Measurements from ENCODE around the gene DPF3.
A peak's percentile ranks its signal among the peaks of the same experiment; 100 is the strongest.

The DPF3 gene

DNA sequence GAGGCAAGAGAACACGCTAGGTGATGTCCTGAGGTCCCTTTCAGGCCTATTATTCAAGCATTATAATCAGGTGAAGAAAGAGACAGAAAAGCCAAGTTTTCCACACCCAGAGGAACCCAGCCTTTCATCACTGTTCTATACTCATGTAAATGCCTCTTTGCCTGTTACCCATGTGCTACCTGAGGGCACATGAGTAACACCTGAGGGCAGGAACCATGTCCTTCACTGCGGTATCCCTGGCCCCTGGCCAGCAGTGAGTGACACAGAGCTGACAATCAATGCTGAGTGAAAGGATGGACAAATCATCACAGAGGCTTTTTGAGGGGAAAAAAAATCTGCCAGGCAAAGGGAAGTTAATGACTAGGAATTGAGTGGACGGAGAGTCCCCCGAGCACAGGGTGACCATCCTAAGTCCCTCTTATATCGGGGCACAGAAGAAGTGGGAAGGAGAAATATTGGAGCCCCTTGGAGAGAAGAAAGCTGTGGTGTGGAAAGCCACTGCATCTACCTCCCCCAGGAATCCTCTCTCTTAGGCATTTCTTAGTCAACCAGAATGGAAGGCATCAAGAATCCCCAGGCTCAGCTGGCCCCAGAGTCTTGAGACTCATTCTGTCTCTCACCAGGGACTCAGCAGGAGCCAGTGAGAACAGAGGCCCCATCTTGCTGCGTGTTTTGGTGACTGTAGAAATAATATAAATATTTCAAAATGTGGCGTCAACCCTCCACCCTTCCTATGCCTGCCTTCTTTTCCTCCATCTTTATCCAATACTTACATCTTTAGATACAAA, 212.9 kb downstream of the DPF3 start:
- DNase-seq (ENCODE audit: low spot score), result no peak

DNA sequence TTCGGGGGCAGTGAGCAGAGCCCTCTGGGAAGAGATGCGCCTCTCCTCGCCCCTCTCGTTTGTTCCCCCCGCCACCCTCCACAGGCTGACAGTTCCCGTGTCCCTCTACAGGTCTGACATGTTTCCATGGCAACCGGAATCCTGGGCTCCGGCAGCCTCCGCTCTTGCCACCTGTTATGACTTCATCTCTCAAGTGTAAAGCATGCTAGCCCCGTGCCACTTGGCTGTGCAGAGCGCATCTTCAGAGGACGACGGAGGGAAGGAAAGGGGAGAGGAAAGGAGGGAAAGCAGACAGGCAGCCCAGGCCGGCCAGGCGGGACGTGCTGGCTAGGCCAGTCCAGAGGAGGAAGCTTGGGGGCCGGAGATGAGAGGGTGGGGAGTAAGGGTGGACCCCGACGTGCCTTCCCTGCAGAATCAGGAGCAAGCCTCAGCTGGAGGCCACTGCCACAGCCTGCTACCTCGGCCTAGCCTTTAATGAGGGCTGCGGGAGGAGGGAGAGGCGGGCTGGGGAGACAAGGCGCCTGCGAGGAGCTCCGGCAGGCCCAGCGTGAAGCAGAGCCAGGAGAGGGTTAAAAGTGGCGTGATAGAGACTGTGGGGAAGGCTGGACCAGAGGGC, 214.3 kb downstream of the DPF3 start:
- no peak for DNase-seq (ENCODE audit: low spot score)

DNA sequence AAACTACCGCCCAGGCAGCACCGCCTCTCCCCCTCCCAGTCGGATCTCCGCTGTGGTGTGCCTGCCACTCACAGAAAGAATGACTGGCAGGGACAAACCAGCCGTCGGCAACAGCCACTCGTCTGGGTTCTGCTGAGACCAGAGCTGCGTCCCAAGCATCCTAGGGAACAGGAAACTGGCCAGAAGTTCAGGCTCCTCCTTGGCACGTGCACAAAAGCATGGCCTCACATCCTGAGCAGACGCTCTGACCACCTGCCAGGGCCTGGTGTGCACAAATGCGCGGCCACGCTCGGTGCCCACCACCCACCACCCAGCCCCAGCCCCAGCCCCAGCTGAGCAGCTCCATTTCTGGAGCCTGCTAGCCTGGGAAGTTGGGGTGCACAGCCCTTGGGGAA, 214.8 kb downstream of the DPF3 start:
- no peak for DNase-seq (ENCODE audit: low spot score)

DNA sequence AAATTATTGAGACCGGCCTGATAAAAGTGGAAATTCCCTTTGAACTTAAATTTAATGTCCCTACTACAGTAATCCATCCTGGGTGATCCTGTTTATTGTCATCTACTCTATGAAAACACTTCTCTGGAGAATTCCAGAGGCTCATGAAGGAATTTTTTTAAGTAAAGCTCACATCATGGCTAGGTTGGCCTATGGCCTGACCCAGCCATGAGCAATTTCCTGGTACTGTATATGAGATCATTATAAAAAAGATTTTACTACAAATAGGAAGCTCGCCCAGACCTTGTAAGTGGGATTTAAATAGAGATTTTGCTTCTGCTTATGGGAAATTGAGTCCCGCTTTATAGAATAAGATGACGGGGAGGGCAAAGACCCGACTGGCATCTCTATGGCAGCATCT, 215.5 kb downstream of the DPF3 start:
- no peak for DNase-seq (ENCODE audit: low spot score)

DNA sequence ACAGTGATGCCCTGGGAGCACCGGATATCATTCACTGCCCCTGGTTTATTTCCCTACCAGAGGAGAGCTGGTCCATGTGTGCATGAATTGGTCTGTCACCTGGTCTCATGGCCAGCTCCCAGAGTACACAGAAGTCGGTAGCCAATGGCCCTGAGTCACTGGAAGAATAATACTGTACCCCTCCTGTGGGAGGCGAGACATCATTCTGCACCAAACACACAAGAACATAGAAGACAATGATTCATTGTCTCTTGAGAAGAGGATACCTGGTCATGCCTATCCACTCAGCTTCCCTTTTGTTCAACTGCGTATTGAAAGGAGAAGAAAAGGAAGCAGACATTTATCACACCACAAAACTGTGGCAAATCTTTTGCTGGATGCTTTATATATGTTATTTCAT, 216.2 kb downstream of the DPF3 start:
- DNase-seq (ENCODE audit: low spot score), result no peak

DNA sequence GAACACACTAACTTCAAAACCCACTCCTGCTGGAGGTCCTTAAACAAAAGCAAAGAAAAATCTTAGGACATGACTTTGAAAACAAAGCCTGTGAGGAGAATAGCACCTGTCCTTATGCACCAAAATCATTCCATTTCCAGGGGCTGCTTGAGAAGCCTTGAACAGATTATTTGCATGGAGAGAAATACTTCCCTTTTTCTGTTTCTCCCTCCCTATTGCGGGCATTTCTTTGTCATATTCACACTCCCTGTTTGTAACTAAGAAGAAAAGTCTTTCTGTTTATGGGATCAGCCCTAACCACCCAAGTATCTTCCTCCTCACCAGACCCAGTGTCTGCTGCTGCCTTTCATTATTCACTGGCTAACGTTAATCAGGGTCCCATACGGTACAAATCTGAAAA, 218.8 kb downstream of the DPF3 start:
- peak; percentile 1 for DNase-seq (ENCODE audit: low spot score)

DNA sequence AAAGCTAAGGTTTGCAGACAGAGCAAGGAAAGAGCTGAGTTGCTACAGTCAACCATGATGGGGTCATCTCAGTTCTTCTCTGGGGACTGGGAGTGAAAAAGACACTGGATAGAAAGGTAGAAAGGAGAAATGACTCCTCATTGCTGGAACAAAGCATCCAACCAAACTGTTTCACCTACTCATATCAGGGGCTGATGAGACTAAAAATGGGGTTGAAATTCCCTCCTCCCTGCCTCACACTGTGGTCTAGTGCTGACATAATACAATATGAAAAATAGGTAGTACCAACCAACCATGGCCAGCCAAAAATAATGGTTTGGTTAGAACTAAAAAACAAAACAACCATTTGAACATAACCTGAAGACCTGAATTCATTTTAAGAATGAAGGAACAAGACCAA, 220.7 kb downstream of the DPF3 start:
- no peak for DNase-seq (ENCODE audit: low spot score)

DNA sequence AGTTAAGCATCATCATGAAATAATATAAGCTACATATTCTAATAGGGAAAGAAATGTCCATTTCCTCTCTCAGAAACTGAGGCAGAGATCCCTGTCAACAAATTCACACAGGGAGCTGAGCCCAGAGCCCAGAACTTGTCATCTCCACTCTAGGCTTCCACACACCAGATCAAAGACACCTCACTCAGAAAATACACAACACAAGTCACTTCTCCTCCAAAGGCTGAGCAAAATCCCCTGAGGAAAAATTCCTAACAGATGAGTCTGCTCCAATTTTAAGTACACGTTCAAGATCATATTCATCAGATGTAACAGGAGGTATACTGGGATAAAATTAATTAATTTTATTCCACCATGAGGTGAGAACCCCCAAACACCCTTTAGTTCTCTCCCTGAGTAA, 227.3 kb downstream of the DPF3 start:
- no peak for DNase-seq (ENCODE audit: low spot score)

DNA sequence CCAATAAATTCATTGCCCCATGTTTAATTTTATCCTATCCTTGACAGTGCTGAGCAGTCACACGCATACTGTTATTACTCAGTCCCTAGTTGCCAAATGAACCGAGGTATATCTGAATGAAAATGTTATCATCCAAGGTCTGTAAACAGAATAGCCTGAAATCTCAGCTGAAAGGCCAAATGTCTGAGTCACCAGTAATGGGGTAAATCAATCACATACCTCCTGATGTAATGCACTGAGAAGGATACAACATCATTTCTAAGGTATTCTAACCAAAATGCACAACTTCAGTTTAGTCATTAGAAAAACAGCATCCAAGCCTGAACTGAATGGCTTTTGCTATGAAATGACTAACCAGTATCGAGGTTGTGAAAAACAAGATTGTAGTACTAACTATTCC, 228.6 kb downstream of the DPF3 start:
- no peak for DNase-seq (ENCODE audit: low spot score)

DNA sequence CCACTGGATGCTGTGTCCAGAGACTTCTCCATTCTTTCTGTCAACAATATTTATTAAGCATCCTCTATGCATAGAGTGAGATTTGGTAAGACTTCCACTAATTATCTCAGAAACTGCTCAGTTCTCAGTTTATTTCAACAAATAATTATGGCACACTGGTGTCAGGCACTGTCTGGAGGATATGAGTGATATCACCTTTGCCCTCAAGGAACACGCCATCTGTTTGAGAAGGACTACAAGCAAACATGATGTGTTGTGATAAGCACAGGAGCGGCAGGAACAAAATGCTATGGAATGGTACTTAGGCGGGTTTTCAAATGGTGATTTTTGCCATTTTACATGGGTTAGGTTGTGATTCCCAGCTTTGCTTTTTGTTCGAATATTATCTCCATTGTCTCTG, 229.2 kb downstream of the DPF3 start:
- DNase-seq (ENCODE audit: low spot score), result no peak

DNA sequence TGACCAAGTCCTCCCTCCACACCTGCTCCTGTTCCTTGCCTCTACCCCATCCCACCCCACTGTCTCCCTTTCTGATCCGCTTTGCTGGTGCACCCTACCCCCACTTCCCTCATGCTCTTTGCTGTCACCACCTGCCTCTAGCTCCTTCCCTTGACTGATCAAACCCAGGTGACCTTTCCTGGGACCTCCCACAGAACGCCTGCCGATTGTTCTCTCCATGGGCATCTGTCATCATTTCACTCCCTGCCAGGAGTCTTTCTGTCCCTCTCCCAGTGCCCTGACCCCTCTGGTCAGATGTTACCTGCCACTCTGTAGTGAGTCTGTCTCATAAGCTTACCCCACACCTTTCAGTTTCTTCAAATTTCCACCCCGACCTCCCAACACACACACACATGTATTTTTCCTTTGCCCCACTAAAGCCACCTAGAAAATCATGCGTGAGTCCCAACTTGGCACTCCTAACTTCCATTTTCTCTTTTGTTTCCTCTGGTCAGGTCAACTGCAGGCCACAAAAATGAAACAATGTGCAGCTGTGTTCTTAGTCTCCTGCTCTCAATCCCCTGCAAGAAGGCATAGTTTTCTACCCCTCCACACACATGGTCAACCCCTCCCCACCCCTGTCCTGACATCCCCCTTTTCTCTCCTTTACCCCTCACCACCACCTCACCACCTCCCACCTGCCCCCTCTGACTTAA, 229.8 kb downstream of the DPF3 start:
- DNase-seq (ENCODE audit: low spot score), result no peak

DNA sequence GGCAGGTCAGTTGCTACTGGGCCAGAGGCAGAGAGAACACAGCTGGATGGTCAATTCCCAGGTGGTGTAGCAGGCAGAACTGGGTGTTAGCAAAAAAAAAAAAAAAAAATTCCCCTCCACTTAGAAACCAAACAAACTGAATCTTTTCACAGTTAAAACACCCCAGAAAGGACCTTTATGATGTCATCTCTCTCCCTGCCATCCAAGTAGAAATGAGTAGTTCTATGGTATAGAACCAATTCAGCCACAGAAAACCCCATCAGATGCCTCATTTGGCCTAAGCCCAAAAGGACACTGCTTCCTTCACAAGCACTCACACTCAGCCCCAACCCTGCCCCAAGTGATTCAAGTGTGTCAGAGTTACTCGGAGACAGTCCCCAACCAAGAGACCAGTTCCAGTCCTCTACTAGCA, 230.8 kb downstream of the DPF3 start:
- DNase-seq (ENCODE audit: low spot score), result no peak

DNA sequence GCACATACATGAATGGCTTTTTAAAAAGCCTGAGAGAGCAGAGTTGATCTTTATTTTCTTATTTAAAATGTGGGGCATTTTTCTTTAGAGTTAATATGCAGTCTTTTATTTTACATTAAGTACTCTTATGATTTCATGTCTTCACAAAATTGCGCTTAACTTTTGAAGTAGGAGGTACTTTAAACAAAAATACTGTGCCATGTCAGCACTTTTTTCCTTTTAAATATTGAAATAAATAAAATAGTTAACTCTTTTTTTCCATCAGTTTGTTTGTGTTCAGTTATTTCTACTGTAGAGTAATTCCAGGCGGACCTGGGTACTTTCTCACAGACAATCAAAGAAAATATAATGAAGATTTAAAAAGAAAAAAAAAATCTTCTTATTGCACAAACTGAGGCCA, 231.7 kb downstream of the DPF3 start:
- DNase-seq (ENCODE audit: low spot score), result no peak

DNA sequence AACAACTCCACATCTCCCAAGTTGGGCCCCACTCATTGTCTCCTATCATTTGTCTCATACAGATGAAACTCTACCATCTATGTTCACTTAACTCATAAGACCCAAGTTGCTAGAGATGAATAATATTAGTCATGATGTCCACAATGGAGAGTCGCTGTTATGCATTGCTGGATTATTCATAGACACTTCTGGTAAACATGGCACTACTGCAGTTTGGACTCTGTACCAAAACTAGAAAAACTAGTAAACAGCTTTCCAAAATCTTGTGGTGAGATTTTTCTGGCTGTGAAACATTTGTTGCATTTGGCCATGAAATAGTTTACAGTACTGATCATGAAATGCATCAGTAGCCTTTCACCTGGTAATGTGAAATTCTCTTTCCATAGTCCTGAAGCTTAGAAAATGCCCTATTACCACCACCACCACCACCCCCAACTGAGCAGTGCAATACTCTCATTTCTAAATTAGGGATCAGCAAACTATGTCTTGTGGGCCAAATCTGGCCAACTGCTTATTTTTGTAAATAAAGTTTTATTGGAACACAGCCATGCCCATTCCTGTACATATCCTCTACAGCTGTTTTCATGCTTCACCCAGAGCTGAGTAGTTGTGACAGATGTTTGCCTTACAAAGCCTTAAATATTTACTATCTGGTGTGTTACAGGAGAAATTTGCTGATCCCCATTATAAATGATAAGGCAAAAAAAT, 236.5 kb downstream of the DPF3 start:
- no peak for DNase-seq (ENCODE audit: low spot score)

DNA sequence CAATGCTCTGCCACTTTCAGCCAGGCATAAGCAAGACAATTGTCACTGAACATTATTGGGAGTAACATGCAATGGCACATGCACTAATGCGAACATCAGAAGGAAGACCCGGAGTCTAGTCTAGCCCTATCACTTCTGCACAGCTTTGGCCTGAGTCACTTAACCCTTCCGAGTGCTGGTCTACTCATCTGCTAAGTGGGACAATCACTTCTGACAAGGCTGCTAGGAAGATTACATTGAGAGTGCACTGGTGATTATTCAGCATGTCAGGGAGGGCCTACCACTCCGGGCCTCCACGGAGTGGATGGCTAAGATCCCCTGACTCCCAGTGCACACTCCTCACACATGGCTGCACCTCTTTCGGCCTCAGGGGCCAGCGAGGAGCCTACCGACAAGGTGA, 240.9 kb downstream of the DPF3 start:
- no peak for DNase-seq (ENCODE audit: low spot score)

DNA sequence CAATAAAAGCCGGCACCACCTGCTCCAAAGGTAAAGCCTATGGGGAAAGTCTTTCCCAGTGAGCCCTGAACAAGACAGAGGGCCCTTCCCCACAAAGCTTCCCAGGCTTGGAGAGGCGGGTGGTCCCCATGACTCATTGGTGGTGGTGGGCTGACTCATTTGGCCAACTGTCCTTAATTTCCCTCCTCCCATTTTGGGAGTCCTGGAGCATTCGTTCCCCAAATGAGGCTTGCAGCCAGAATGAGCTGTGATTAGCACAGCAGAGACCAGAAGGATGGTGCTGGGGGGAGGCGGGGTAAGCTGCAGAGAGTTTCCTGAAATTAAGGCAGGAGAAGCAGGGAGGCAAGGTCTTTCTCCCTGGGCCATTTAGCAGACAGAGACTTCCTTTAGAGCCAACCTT, 241.7 kb downstream of the DPF3 start:
- DNase-seq (ENCODE audit: low spot score), result no peak

DNA sequence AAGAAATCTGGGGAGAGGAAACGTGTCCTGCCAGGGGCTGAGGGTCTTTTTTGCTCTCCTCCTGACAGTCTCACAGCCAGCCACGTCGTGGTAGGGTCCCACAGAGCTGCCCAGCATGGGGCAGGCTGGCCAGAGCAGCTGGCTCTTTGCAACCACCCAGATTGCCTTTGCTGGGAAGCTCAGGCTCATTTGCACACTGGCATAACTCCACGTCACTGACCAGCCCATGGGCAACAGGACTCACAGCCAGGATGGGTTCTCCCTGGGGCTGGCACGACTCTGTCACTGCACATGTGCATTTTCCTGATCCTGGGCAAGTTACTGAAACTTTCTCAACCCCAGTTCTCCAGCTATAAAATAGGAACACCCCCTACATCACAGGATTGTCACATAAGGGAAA, 242.2 kb downstream of the DPF3 start:
- no peak for DNase-seq (ENCODE audit: low spot score)

DNA sequence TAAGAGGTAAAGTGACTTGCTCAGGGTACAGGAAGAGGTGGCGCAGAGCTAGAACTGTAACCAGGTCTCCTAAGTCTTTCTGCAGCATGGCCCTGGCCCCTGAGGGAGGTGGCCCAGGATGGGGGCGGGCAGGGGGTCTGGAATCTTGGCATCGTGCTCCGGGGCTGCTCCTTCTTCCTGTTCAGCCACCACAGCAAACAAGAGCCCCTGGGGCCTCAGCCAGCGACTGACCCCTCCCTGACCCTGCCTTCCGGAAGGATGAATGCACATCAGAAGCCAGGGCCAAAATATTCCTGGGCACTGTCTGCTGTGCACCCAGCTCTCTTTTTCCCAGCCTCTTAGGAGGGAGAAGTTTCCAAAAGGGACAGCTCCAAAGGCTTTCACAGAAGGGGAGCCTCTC, 242.8 kb downstream of the DPF3 start:
- DNase-seq (ENCODE audit: low spot score), result no peak

DNA sequence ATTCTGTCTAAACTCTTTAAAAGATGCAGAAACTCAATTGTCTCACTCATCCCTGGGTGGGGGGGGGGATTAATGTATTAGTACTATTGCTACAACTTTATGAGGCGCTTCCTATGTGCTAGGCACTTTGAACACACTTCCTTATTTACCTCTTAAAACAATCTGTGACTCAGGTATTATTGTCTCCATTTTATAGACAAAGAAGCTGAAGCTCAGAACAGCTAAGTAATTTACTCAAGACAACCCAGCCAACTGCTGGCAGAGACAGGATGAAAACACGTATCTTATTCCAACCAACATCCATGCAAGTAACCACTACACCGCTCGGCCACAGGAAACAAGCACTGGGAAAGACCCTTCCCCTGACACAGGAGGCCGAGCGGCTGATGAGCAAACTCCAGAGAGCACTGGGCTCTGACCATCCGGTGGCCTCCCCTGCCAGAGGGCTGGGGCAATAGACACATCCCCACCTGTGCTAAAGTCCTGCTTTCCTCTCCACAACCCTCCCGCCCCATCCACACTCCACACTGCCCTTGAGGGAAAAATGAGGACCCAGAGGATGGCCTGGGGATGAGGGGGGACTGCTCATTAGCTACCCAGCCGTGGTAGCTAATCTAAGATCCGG, 244.2 kb downstream of the DPF3 start:
- DNase-seq (ENCODE audit: low spot score), result no peak

DNA sequence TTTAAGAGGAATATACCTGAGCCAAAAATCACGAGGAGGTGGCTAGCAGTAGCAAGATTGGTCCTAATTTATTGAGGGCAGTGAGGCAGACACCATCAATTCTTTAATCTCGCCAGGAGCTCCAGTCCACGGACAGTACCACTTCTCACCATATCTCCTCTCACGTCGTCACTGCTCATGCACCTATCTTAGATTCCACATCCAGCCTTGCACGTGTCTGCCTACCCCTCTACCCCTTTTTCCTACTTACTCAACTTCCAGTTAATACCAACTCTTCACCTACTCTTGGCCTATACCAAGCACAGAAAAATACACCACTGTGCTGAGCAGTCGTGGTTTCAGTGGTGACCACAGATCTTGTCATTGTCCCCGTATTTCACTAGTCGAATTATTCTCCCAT, 246.1 kb downstream of the DPF3 start:
- no peak for DNase-seq (ENCODE audit: low spot score)

DNA sequence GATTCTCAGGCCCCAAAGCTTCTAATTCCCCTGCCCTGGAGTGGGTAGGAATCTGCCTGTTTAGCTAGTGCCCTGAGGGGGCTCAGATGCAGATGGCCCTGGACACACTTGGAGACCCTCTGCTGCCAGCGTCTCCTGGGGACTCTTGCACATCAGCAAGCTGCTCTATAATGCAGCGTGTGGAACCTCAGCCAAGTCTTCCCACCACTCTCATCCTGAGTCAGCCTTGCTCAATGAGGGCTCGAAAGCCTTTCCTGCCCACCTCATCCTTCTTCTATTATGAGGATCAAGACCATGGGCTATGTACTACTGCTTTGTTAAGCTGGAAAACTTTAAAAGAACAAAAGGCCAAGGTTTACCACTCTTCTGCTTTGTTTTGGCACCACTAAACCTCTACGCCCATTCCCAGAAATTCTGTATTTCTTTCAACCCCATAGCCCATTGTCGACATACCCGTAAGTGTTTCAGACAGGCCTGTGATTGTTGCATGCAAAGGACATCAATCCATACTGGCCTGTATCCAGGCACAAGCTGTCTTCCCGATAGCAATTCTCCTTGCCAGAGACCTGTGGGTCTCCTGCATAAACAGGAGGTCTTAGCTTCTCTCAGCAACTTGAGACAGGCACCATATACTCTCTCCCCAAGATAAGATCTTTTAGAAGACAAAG, 246.9 kb downstream of the DPF3 start:
- DNase-seq (ENCODE audit: low spot score), result no peak

DNA sequence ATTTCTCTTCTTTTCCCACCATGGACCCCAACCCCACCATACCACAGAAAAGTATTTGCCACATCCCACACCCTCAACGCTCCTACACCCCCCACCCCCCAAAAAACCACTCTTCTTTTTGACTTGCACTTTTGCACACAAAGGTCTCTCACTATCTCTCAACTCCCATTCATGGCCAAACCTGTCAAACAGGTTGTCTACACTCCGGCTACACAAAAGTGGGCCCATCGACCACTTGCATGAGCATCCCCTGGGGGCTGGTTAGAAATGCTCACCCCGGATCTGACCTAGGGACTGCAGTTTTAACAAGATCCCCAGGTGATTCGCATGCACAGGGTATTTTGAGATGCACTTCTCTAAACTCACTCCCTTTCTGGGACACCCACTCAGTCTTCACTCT, 248.2 kb downstream of the DPF3 start:
- no peak for DNase-seq (ENCODE audit: low spot score)

Measured in NAMALWA (cell line).